GM10248 (cell line): ENCODE measurements around the gene NAP1L4.

Source experiments
- CTCF ChIA-PET: fragments of 300-600 bp; sonication (Branson Sonifier 250); formaldehyde crosslinking; extraction: SDS; loops from one replicate; lab custom pipeline; 2021; ENCODE audit warnings: antibody characterized with exemption; lab: Yijun Ruan, JAX
- POLR2A ChIA-PET: fragments of 350-650 bp; sonication (Branson Sonifier 250); formaldehyde crosslinking; extraction: SDS; loops from one replicate; lab custom pipeline; 2020; ENCODE audit warnings: antibody characterized with exemption; lab: Yijun Ruan, JAX
- DNase-seq: peaks from one replicate; pipeline ENCODE4 v3.0.0; 2012; ENCODE audit errors: extremely low spot score
- TF ChIP-seq, protein P1 (sequence below): IDR thresholded peaks from 2 replicates; pipeline ENCODE4 v1.5.1; 2012; ENCODE audit warnings: mild to moderate bottlenecking, low read depth; ENCODE audit errors: extremely low read depth, missing control alignments, control extremely low read depth

NAP1L4 gene

DNA sequence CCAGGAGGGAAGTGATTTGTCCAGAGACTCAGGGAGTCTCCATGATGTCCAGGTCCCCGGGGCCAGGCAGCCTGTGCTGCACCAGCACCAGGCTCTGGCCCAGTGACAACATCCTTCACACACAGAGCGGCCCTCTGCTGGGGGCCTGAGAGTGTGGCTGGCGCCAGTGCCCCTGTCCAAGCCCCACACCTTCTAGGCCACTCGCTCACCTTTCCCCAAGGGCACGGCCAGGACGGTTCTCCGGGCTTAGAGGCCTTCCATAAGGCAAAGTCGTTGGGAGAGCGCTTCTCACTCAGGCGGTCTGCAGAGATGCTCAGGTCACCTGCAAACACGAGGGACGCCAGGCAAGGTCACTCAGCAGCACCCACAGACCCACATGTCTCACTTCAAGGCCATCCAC lies 27.9 kb upstream of the NAP1L4 start:
- no peak for DNase-seq
- TF ChIP-seq, protein P1, sequence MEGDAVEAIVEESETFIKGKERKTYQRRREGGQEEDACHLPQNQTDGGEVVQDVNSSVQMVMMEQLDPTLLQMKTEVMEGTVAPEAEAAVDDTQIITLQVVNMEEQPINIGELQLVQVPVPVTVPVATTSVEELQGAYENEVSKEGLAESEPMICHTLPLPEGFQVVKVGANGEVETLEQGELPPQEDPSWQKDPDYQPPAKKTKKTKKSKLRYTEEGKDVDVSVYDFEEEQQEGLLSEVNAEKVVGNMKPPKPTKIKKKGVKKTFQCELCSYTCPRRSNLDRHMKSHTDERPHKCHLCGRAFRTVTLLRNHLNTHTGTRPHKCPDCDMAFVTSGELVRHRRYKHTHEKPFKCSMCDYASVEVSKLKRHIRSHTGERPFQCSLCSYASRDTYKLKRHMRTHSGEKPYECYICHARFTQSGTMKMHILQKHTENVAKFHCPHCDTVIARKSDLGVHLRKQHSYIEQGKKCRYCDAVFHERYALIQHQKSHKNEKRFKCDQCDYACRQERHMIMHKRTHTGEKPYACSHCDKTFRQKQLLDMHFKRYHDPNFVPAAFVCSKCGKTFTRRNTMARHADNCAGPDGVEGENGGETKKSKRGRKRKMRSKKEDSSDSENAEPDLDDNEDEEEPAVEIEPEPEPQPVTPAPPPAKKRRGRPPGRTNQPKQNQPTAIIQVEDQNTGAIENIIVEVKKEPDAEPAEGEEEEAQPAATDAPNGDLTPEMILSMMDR, result no peak
- ChIA-PET CTCF (interaction anchor here (1.1 kb wide), 1 partner anchor 14 kb away, joined by 3 read pairs; no protein-coding TSS in a partner anchor), POLR2A (interaction anchor here (0.5 kb wide), 1 partner anchor 964 kb away, joined by 3 read pairs; no protein-coding TSS in a partner anchor)

DNA sequence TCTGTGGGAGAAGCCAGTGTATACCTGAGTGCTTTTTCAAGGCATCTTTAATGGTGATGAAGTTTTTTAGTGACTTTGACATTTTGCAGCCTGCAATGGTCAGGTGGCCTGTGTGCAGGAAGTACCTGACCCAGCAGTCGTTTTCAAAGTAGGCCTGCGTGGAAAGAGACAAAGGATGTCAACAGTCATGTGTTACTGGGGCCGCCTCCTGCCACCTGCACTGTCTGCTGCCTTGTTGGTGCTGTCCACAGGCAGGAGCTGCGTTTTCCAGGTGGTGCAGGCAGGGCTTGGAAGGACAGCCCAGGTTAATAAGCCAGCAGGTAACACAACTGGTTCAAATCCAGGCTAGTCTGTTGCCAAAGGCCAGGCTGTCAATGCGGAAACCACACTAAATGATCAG lies 26.5 kb upstream of the NAP1L4 start:
- CTCF ChIA-PET, result no interaction called here
- TF ChIP-seq, protein P1, result no peak
- POLR2A ChIA-PET, result no interaction called here
- DNase-seq, result no peak

DNA sequence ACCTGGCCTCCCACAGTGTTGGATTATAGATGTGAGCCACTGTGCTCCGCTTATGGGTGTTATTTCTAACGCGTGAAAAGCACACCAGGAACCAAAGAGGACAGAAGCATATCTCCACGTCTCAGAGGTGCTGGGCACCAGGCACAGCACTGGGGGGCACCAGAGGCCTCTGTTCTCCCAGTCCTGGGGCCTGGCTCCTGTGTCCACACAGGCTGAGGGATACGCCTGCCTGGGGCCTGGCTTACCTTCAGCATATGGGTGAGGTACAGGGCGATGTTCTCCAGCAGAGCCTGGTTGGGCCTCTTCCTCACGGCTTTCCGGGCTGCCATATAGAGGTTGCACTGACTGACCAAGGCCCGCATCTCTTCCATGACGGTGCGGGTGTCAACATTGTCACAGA lies 24.7 kb upstream of the NAP1L4 start:
- POLR2A ChIA-PET, result no interaction called here
- TF ChIP-seq, protein P1, result no peak
- CTCF ChIA-PET, result interaction anchor here (0.8 to 4.9 kb wide), 3 partner anchors 15 to 87 kb away, joined by 3 to 24 read pairs (median 3); no protein-coding TSS in a partner anchor
- no peak for DNase-seq

DNA sequence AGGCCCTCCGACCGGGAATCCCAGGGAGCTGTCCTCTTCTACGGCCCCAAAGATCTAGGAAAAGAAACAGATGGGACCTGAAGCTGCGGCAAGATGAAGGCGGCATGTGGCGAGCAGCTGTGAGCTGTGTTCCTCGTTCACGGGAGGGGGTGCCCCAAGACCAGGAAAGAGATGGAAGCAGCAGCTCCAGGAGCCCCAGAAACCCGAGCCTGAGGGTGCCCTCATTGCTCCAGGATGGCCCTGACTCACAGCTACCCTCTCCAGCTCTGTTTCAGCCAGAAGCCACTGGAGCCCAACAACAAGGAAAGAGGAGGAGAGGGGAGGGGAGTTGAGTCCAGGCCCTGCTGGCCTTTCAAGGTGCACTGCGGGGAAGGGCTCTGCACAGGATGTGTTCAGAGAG lies 23.7 kb upstream of the NAP1L4 start:
- TF ChIP-seq, protein P1, result no peak
- CTCF ChIA-PET, result interaction anchor here (0.6 to 4.9 kb wide), 8 partner anchors 9 to 86 kb away, joined by 3 to 24 read pairs (median 5); no protein-coding TSS in a partner anchor

DNA sequence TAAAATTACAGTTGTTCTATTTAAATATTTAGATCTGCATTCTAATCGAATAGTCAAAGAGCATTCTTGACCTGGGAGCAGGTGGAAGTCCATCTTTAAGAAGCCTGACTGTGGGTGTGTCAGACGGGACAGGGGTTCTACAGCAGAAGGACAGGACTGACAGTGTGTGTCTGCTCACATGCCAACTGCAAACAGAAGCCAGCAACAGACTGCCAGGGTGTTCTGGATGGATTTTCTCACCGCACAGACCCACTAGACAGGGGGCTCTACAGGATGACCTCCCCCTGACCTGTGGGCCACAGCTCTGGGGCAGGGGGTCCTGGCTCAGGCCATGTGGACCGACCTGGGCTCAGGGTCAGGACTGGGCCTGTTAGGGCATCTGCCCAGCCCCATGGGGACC lies 22.8 kb upstream of the NAP1L4 start:
- TF ChIP-seq, protein P1, result no peak
- ChIA-PET POLR2A (no interaction called here), CTCF (interaction anchor here (1.0 to 4.9 kb wide), 8 partner anchors 20 to 76 kb away, joined by 3 to 24 read pairs (median 4); no protein-coding TSS in a partner anchor)
- DNase-seq, result no peak

More for the DNA sequence above, 23.7 kb upstream of the NAP1L4 start:
- POLR2A ChIA-PET, result no interaction called here
- no peak for DNase-seq

DNA sequence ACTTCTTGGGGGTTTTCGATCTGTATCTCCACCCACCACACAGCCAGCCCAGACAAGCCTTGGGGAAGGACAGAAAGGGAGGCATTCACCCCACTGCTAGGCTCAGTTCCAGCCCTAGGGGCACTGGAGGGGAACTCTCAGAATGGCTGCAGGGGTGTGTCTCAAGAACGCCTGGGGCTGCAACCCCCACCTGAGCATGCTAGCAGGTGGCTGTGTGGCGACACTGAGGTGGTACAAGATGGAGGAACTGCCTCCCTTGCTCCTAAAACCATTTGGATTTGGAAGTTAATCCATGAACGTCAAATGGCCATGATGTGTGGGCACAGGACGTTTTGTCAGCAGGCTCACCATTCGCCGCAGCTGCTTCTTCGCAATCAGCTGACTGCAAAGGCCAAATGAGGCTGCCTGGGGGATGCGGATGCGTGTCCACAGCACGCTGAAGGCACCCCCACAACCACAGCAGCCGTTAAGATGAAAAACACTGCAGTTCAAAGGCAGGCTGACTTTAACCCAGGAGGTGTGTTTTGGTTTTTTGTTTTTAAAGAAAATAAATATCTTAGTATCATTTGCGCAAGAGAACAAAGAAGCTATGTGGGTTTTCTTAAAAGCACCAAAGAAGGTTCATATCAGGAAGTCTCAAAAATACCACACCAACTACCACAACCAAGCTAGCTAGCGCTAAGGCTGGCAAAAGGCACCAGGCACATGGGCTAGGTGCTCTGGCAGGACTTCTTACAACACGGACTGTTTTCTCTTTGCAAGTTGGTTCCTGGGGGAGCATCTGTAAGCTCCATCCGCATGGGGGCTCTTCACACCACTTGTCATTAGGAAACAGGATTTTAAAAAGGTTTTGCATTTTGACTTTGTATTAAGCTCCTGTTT lies 22.2 kb upstream of the NAP1L4 start:
- ChIA-PET CTCF (interaction anchor here (0.9 to 4.9 kb wide), 9 partner anchors 9 to 77 kb away, joined by 3 to 24 read pairs (median 3); no protein-coding TSS in a partner anchor), POLR2A (no interaction called here)
- DNase-seq, result peak; percentile 39
- TF ChIP-seq, protein P1, result no peak
